Activated T-cell treated with anti-CD3 and anti-CD28 coated beads for 48 hours (primary cell): Measurements from ENCODE around the gene NCBP1.
A peak's percentile ranks its signal among the peaks of the same experiment; 100 is the strongest.

ENCODE experiments used
- DNase-seq: peaks from one replicate; pipeline ENCODE4 v3.0.0-alpha.2; 2020; ENCODE audit warnings: low read depth

Gene NCBP1

GRCh38 chr9:97627624-97628023, 6.0 kb upstream of the NCBP1 start:
- no peak for DNase-seq

- no peak for DNase-seq
These were observed 5.0 kb upstream of the NCBP1 start for GRCh38 chr9:97628668-97629067.

GRCh38 chr9:97629156-97629555, 4.5 kb upstream of the NCBP1 start:
- DNase-seq: no peak

- no peak for DNase-seq
These were observed 3.0 kb upstream of the NCBP1 start for GRCh38 chr9:97630591-97630990.

- peak; percentile 8 for DNase-seq
These were observed 1.2 kb upstream of the NCBP1 start for GRCh38 chr9:97632248-97632984.

- DNase-seq: no peak
These were observed 354 bp downstream of the NCBP1 start for GRCh38 chr9:97633859-97634490.

- DNase-seq: no peak
These were observed 1.4 kb downstream of the NCBP1 start for GRCh38 chr9:97635026-97635425.

GRCh38 chr9:97636903-97637302, 3.3 kb downstream of the NCBP1 start:
- no peak for DNase-seq

- DNase-seq: no peak
These were observed 5.0 kb downstream of the NCBP1 start for GRCh38 chr9:97638666-97639065.

- DNase-seq: no peak
These were observed 6.7 kb downstream of the NCBP1 start for GRCh38 chr9:97640325-97640724.

- no peak for DNase-seq
These were observed 12.1 kb downstream of the NCBP1 start for GRCh38 chr9:97645720-97646119.

GRCh38 chr9:97647996-97648395, 14.4 kb downstream of the NCBP1 start:
- DNase-seq: no peak

- DNase-seq: no peak
These were observed 18.0 kb downstream of the NCBP1 start for GRCh38 chr9:97651646-97652045.

- DNase-seq: no peak
These were observed 25.1 kb downstream of the NCBP1 start for GRCh38 chr9:97658707-97659106.

GRCh38 chr9:97659771-97660170, 26.1 kb downstream of the NCBP1 start:
- no peak for DNase-seq

- DNase-seq: no peak
These were observed 26.7 kb downstream of the NCBP1 start for GRCh38 chr9:97660340-97660739.

GRCh38 chr9:97660847-97661246, 27.2 kb downstream of the NCBP1 start:
- DNase-seq: no peak

- no peak for DNase-seq
These were observed 32.1 kb downstream of the NCBP1 start for GRCh38 chr9:97665742-97666141.

- DNase-seq: no peak
These were observed 33.5 kb downstream of the NCBP1 start for GRCh38 chr9:97666907-97667686.

GRCh38 chr9:97668485-97668884, 34.9 kb downstream of the NCBP1 start:
- peak; percentile 8 for DNase-seq

GRCh38 chr9:97670586-97670985, 37.0 kb downstream of the NCBP1 start:
- DNase-seq: no peak

- no peak for DNase-seq
These were observed 38.8 kb downstream of the NCBP1 start for GRCh38 chr9:97672403-97672802.

- DNase-seq: no peak
These were observed 40.3 kb downstream of the NCBP1 start for GRCh38 chr9:97673922-97674321.
